Endometrial microvascular endothelial cells (primary cell): ENCODE measurements around the gene MAPK14. TPM values are rescaled to one million over a fixed set of nuclear protein-coding genes. Genes with fewer than 3 reads are reported as not detected.

ENCODE experiments used
- in situ Hi-C: cut with HindIII; loops from 2 replicates; pipeline ENCODE4 v1.10.0; 2017; ENCODE audit warnings: low sequenced_read_pairs, low pct_unique_long_range_greater_than_20kb; ENCODE audit errors: inconsistent ontology term
- total RNA-seq: library from RNA; depleted of rRNA; stranded (reverse); fragments of >200 nt; gene quantifications from one replicate; pipeline ENCODE4 v1.2.3, GENCODE V29; 2015; ENCODE audit errors: inconsistent ontology term

The MAPK14 gene
- total RNA-seq, 1 donor from 2014 or later = 51.5 TPM

GRCh38 chr6:36094238-36094637, 66.6 kb downstream of the MAPK14 start:
- in situ Hi-C loops = no loop called here

DNA sequence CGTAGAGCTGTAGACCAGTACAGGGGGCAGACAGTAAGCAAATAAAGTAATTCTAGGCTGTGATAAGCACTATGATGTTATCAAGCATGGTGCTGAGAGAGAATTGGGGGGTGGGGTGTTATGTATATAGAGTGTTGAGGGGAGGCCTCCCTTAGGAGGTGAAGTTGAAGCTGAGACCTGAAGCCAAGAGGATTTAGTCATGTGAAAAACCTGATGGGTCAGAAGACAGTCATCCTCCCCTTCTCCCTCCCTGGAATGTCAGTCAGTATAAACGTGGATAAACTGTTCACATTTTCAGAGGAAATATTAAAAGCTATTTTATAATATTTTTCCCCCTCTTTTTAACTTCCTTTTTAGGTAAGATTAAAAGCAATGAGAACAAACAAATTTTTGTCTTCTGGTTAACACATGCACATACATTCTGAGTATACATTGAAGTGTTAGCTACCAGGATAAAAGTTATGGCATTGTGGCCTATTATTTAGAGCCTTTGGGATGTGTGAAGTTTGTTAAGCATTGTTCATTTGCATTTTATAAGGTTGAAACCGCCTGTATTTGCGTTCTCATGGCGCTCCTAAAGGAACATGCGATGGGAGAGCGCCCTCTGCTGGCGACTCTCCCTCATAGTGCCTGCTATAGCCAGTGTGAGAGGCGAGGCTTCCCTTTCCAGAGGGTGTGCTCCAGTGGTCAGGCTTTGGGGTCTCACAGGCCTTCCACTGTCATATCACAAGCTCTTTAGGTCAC, 67.3 kb downstream of the MAPK14 start:
- in situ Hi-C loops = no loop called here

DNA sequence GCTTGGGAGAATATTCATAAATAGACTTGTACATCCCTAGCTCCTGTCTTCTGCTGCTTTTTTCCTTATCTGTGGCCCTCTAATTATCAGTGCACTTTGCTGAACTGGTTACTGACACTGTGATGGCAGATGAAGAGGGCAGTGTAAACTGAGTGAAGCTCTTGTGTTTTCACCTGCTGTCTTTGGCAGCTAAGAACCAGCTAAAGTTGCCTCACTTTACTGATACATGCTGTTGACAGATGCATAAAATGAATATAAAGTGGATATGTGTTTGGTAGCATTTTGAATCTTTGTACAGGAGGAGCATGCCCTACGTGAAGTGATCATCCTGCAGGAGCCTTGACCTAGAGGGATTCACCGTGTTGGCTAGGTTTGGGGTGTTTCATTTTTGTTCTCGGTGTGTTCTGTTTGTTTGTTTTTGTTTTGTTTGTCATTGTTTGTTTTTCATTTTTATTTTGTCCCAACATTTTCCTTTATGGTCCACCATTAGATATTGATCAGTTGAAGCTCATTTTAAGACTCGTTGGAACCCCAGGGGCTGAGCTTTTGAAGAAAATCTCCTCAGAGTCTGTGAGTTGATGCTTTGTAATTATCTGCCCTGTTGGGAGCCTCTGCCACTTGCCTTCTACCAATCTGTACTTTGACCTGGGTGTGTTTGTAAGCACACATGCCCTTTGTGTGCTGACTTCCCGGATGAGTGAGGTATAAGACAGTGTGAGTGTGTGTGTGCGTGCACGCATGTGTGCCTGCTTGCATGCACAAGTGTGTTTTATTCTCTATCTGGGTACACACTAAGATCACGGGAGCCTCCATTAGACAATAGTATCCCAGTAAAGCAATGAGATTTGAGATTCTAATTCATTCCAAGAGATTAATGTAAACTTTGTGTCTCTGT, 68.1 kb downstream of the MAPK14 start:
- in situ Hi-C loops = no loop called here

- in situ Hi-C loops = no loop called here
Observed at GRCh38 chr6:36098253-36098919, 70.8 kb downstream of the MAPK14 start.

- in situ Hi-C loops = no loop called here
Observed at GRCh38 chr6:36098920-36099647, 71.5 kb downstream of the MAPK14 start.

DNA sequence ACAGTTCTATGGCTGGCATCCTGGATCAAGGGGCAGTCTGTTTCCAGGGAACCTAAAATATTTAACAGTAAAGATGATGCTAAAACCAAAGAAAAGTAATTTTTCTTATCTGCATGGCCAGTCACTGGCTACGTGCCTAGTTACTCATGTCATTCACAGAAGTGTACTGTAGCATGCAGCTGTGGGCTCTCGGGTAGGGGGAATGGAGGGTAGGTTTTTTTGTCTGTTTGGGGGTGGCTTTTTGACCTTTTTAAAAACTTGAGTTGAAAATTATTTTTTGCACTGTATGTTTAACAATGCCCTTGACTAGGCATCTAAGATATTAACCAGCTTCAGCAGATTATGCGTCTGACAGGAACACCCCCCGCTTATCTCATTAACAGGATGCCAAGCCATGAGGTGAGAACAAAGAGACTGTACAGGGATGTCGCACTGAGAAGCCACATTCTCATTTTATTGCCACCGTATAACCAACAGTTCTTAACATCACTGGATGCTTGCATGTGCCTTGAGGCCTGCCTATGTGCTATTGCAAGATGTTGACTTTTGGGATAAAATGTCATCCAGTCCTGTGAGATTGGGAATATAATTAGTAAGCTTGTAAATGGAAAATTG, 72.4 kb downstream of the MAPK14 start:
- in situ Hi-C loops = no loop called here

DNA sequence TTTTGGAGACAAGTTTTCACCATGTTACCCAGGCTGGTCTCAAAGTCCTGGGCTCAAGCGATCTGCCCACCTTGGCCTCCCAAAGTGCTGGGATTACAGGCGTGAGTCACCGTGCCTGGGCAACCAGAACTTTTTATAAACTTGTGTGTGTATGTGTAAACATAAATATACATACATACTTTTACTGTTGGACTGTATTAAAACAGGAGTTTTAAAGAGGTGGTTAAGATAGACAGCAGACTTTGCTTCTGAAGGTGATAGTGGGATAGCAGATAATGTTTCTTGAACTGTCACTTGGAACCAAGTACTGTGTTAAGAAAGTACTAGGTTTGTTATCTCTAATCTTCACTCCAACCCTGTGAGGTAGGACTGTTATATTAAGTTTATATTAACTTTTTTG, 74.1 kb downstream of the MAPK14 start:
- in situ Hi-C loops = no loop called here

- in situ Hi-C loops = no loop called here
Observed at GRCh38 chr6:36102853-36103252, 75.2 kb downstream of the MAPK14 start.

- in situ Hi-C loops = no loop called here
Observed at GRCh38 chr6:36104836-36105235, 77.2 kb downstream of the MAPK14 start.

GRCh38 chr6:36109092-36109491, 81.5 kb downstream of the MAPK14 start:
- in situ Hi-C loops = no loop called here

DNA sequence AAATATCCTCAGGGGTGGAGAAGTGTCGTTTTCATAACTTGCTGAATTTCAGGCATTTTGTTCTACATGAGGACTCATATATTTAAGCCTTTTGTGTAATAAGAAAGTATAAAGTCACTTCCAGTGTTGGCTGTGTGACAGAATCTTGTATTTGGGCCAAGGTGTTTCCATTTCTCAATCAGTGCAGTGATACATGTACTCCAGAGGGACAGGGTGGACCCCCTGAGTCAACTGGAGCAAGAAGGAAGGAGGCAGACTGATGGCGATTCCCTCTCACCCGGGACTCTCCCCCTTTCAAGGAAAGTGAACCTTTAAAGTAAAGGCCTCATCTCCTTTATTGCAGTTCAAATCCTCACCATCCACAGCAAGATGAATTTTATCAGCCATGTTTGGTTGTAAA, 82.4 kb downstream of the MAPK14 start:
- in situ Hi-C loops = no loop called here

DNA sequence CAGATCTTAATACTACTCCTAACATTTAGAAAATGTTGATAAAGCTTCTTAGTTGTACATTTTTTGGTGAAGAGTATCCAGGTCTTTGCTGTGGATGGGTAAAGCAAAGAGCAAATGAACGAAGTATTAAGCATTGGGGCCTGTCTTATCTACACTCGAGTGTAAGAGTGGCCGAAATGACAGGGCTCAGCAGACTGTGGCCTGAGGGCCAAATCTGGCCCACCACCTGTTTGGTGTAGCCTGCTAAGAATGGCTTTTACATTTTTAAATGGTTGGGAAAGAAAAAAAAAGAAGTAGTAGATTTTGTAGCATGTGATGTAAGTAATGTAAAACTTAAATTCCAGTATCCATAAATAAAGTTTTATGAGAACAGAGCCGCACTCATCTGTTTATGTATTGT, 83.3 kb downstream of the MAPK14 start:
- in situ Hi-C loops = no loop called here

- in situ Hi-C loops = no loop called here
Observed at GRCh38 chr6:36111526-36111925, 83.9 kb downstream of the MAPK14 start.

GRCh38 chr6:36113049-36113448, 85.4 kb downstream of the MAPK14 start:
- in situ Hi-C loops = no loop called here

- in situ Hi-C loops = no loop called here
Observed at GRCh38 chr6:36113703-36114102, 86.1 kb downstream of the MAPK14 start.

- in situ Hi-C loops = no loop called here
Observed at GRCh38 chr6:36114798-36115408, 87.3 kb downstream of the MAPK14 start.

- in situ Hi-C loops = no loop called here
Observed at GRCh38 chr6:36115412-36115811, 87.8 kb downstream of the MAPK14 start.
